Panc1 (cell line): Measurements from ENCODE around the gene PLA2G5.

Experiments
- CTCF ChIP-seq: fragments of 450-650 bp; IDR thresholded peaks from 2 replicates; pipeline ENCODE4 v1.5.1; 2017; ENCODE audit warnings: mild to moderate bottlenecking
- POLR2AphosphoS5 ChIP-seq: IDR thresholded peaks from 2 replicates; pipeline ENCODE4 v1.6.1; 2012; ENCODE audit warnings: mild to moderate bottlenecking, low read depth, low read length, moderate library complexity
- REST ChIP-seq, 2 experiments: IDR thresholded peaks; 2 replicates each; pipeline ENCODE4 v1.6.1; 2011 to 2012; ENCODE audit warnings: low read depth in 2 of 2, control low read depth in 1 of 2, low read length in 1 of 2, mild to moderate bottlenecking in 1 of 2, moderate library complexity in 1 of 2; ENCODE audit not compliant: insufficient read depth in 1 of 2
- SIN3A ChIP-seq: IDR thresholded peaks from 2 replicates; pipeline ENCODE4 v1.6.1; 2012; ENCODE audit warnings: low read depth, mild to moderate bottlenecking, low read length, moderate library complexity, borderline replicate concordance; ENCODE audit not compliant: insufficient read depth
- TCF7L2 ChIP-seq: IDR thresholded peaks from 2 replicates; pipeline ENCODE4 v1.6.1; 2011; ENCODE audit warnings: mild to moderate bottlenecking, low read depth, low read length, inconsistent platforms

GRCh38 chr1:20123722-20124455 is 53.9 kb downstream of the PLA2G5 start:
- TF ChIP-seq CTCF: no peak
- TF ChIP-seq POLR2AphosphoS5: no peak
- no peak for TF ChIP-seq REST (IDR thresholded peaks at IDR 0.05; ENCODE audit: insufficient read depth in 1 of 2, low read depth in 2 of 2, low read length in 1 of 2)
- TF ChIP-seq TCF7L2: no peak
- no peak for TF ChIP-seq SIN3A
